WTC11 (cell line): ENCODE results near the gene FRMD4A. TPM values are rescaled to one million over a fixed set of nuclear protein-coding genes. Genes with fewer than 3 reads are reported as not detected.

Source experiments
- ATAC-seq: fragments of 200-7000 bp; cut with Tn5 transposase; 2 replicates; pipeline ENCODE4 v1.10.0; 2021; ENCODE audit warnings: mild to moderate bottlenecking, moderate library complexity
- CTCF ChIA-PET: fragments of 300-600 bp; sonication (Branson Sonifier 250); formaldehyde crosslinking; loops from one replicate; lab custom pipeline; 2021; ENCODE audit warnings: antibody characterized with exemption; lab: Charles Lee
- POLR2A ChIA-PET: fragments of 350-600 bp; sonication (Branson Sonifier 250); formaldehyde crosslinking; loops from one replicate; lab custom pipeline; 2021; ENCODE audit warnings: antibody characterized with exemption; lab: Charles Lee
- DNase-seq: peaks from one replicate; pipeline ENCODE4 v3.0.0; 2021; ENCODE audit warnings: low spot score
- H3K27ac Mint-ChIP-seq: 2 replicates; pipeline ENCODE4 v1.8.0; 2021; ENCODE audit warnings: mixed read lengths
- H3K27me3 Mint-ChIP-seq: 2 replicates; pipeline ENCODE4 v1.8.0; 2021; ENCODE audit warnings: low read depth, mild to moderate bottlenecking, moderate library complexity, mixed read lengths
- H3K36me3 Mint-ChIP-seq: 2 replicates; pipeline ENCODE4 v1.8.0; 2021; ENCODE audit warnings: mixed read lengths
- H3K4me1 Mint-ChIP-seq: 2 replicates; pipeline ENCODE4 v1.8.0; 2022; ENCODE audit warnings: mixed read lengths
- H3K4me3 Mint-ChIP-seq: 2 replicates; pipeline ENCODE4 v1.8.0; 2021; ENCODE audit warnings: mild to moderate bottlenecking, moderate library complexity, mixed read lengths
- H3K9me3 Mint-ChIP-seq: 2 replicates; pipeline ENCODE4 v1.8.0; 2021; ENCODE audit warnings: mixed read lengths
- ATF1 ChIP-seq: sonication (generic); formaldehyde crosslinking; IDR thresholded peaks from 2 replicates; pipeline ENCODE4 v1.8.1; 2023; ENCODE audit warnings: mild to moderate bottlenecking, moderate library complexity, missing genetic modification reagents
- ATF3 ChIP-seq: sonication (generic); formaldehyde crosslinking; conservative IDR thresholded peaks from 2 replicates; pipeline ENCODE4 v1.8.1; 2022; ENCODE audit warnings: mild to moderate bottlenecking, missing genetic modification reagents
- CREM ChIP-seq: sonication (generic); formaldehyde crosslinking; IDR thresholded peaks from 2 replicates; pipeline ENCODE4 v1.8.1; 2022; ENCODE audit warnings: mild to moderate bottlenecking, missing genetic modification reagents, moderate library complexity
- CTCF ChIP-seq: fragments of 200-600 bp; IDR thresholded peaks from 2 replicates; pipeline ENCODE4 v1.8.0; 2022; ENCODE audit warnings: antibody characterized with exemption
- E2F1 ChIP-seq: sonication (generic); formaldehyde crosslinking; IDR thresholded peaks from 2 replicates; pipeline ENCODE4 v1.8.0; 2022; ENCODE audit warnings: mild to moderate bottlenecking, missing genetic modification reagents
- E2F4 ChIP-seq: sonication (generic); formaldehyde crosslinking; IDR thresholded peaks from 2 replicates; pipeline ENCODE4 v1.8.1; 2022; ENCODE audit warnings: low read depth, mild to moderate bottlenecking, moderate library complexity, missing genetic modification reagents, borderline replicate concordance
- E2F5 ChIP-seq: sonication (generic); formaldehyde crosslinking; IDR thresholded peaks from 2 replicates; pipeline ENCODE4 v1.8.1; 2022; ENCODE audit warnings: mild to moderate bottlenecking, moderate library complexity, missing genetic modification reagents
- ERG ChIP-seq: fragments of 250-450 bp; sonication (Bioruptor Pico); IDR thresholded peaks from 2 replicates; pipeline ENCODE4 v1.8.0; 2021; ENCODE audit warnings: mild to moderate bottlenecking
- FOXP4 ChIP-seq: sonication (generic); formaldehyde crosslinking; IDR thresholded peaks from 2 replicates; pipeline ENCODE4 v1.8.0; 2022; ENCODE audit warnings: mild to moderate bottlenecking, missing genetic modification reagents
- GRHL2 ChIP-seq: fragments of 250-450 bp; sonication (Bioruptor Pico); IDR thresholded peaks from 2 replicates; pipeline ENCODE4 v1.8.0; 2022; ENCODE audit warnings: mild to moderate bottlenecking, moderate library complexity; ENCODE audit not compliant: insufficient replicate concordance, severe bottlenecking
- HMGXB4 ChIP-seq: sonication (generic); formaldehyde crosslinking; IDR thresholded peaks from 2 replicates; pipeline ENCODE4 v1.8.1; 2023; ENCODE audit warnings: mild to moderate bottlenecking, moderate library complexity, missing genetic modification reagents
- IRF1 ChIP-seq: sonication (generic); formaldehyde crosslinking; IDR thresholded peaks from 2 replicates; pipeline ENCODE4 v1.8.0; 2023; ENCODE audit warnings: missing genetic modification reagents
- MXD4 ChIP-seq: fragments of 250-450 bp; sonication (Bioruptor Pico); IDR thresholded peaks from 2 replicates; pipeline ENCODE4 v1.8.0; 2021; ENCODE audit warnings: mild to moderate bottlenecking, moderate library complexity, borderline replicate concordance
- NFE2L1 ChIP-seq: sonication (generic); formaldehyde crosslinking; IDR thresholded peaks from 2 replicates; pipeline ENCODE4 v1.8.1; 2023; ENCODE audit warnings: missing genetic modification reagents
- NFYB ChIP-seq: sonication (generic); formaldehyde crosslinking; conservative IDR thresholded peaks from 2 replicates; pipeline ENCODE4 v1.8.0; 2022; ENCODE audit warnings: low read depth, missing genetic modification reagents
- SMAD3 ChIP-seq: sonication (generic); formaldehyde crosslinking; IDR thresholded peaks from 2 replicates; pipeline ENCODE4 v1.8.0; 2022; ENCODE audit warnings: missing genetic modification reagents, mild to moderate bottlenecking, borderline replicate concordance
- TEAD1 ChIP-seq: sonication (generic); formaldehyde crosslinking; IDR thresholded peaks from 2 replicates; pipeline ENCODE4 v1.8.0; 2022; ENCODE audit warnings: mild to moderate bottlenecking, missing genetic modification reagents
- TEAD4 ChIP-seq: sonication (generic); formaldehyde crosslinking; IDR thresholded peaks from 2 replicates; pipeline ENCODE4 v1.8.0; 2022; ENCODE audit warnings: mild to moderate bottlenecking, missing genetic modification reagents
- ZNF416 ChIP-seq: fragments of 250-450 bp; sonication (Bioruptor Pico); IDR thresholded peaks from 2 replicates; pipeline ENCODE4 v1.9.0; 2021; ENCODE audit warnings: mild to moderate bottlenecking, inconsistent platforms
- total RNA-seq: library from RNA; stranded (reverse); gene quantifications from 3 replicates; pipeline ENCODE4 v1.2.3, GENCODE V29; 2021

The FRMD4A gene
- total RNA-seq, 1 experiment from 2014 or later: 35.5 TPM

- CTCF ChIA-PET: interaction anchor here (0.7 kb wide), 1 partner anchor 151 kb away, joined by 5 read pairs; no protein-coding TSS in a partner anchor
- H3K9me3 Mint-ChIP-seq: no peaks in the 10 kb centered on the region
- no peak overlapping the region for H3K27ac Mint-ChIP-seq
- no peaks in the 10 kb centered on the region for H3K36me3 Mint-ChIP-seq
- DNase-seq: no peak
- H3K27me3 Mint-ChIP-seq: no peaks in the 10 kb centered on the region
- H3K4me1 Mint-ChIP-seq: peaks cover 7% of the 10 kb centered on the region
- POLR2A ChIA-PET: no interaction called here
- H3K4me3 Mint-ChIP-seq: no peak overlapping the region
- TF ChIP-seq E2F5 (CRISPR knock-in tag): no peak
- TF ChIP-seq TEAD1 (CRISPR knock-in tag): no peak
- no peak for TF ChIP-seq SMAD3
- no peak for TF ChIP-seq ATF3 (CRISPR knock-in tag)
- no peak for TF ChIP-seq IRF1 (CRISPR knock-in tag)
- no peak for TF ChIP-seq E2F1 (CRISPR knock-in tag)
- TF ChIP-seq GRHL2 (CRISPR knock-in tag): no peak
- no peak for TF ChIP-seq CREM (CRISPR knock-in tag)
- no peak for TF ChIP-seq TEAD4 (CRISPR knock-in tag)
- no peak for TF ChIP-seq CTCF
- no peak for ATAC-seq
These were observed 305.2 kb downstream of the FRMD4A start for GRCh38 chr10:14025283-14026189.

- ATAC-seq: no peak
- no peak for DNase-seq
- no peaks in the 10 kb centered on the region for H3K27me3 Mint-ChIP-seq
- peaks cover 9% of the 10 kb centered on the region for H3K4me1 Mint-ChIP-seq
- no peaks in the 10 kb centered on the region for H3K9me3 Mint-ChIP-seq
- H3K4me3 Mint-ChIP-seq: no peak overlapping the region
- CTCF ChIA-PET: interaction anchor here (0.6 to 1.1 kb wide), 2 partner anchors 8 to 152 kb away, joined by 4 to 5 read pairs; no protein-coding TSS in a partner anchor
- no peaks in the 10 kb centered on the region for H3K36me3 Mint-ChIP-seq
- POLR2A ChIA-PET: no interaction called here
- H3K27ac Mint-ChIP-seq: no peak overlapping the region
- TF ChIP-seq NFE2L1 (CRISPR knock-in tag): no peak
- TF ChIP-seq FOXP4 (CRISPR knock-in tag): no peak
- no peak for TF ChIP-seq NFYB (CRISPR knock-in tag)
- TF ChIP-seq CREM (CRISPR knock-in tag): no peak
- TF ChIP-seq E2F4 (CRISPR knock-in tag): no peak
- TF ChIP-seq MXD4: no peak
- no peak for TF ChIP-seq ATF1 (CRISPR knock-in tag)
- TF ChIP-seq ERG (CRISPR knock-in tag): no peak
- TF ChIP-seq HMGXB4 (CRISPR knock-in tag): no peak
- TF ChIP-seq ZNF416 (CRISPR knock-in tag): no peak
These were observed 306.2 kb downstream of the FRMD4A start for GRCh38 chr10:14024329-14025202.
